MM.1S (cell line): Measurements from ENCODE around the gene LEF1.

ENCODE experiments used
- EZH2 ChIP-seq: fragments of 300-600 bp; sonication (generic); optimal IDR thresholded peaks from 2 replicates; pipeline ENCODE3; 2017; ENCODE audit warnings: low read depth, mild to moderate bottlenecking, antibody characterized with exemption, low read length, mixed read lengths
- EZH2phosphoT487 ChIP-seq: fragments of 300-600 bp; sonication (generic); IDR thresholded peaks from 2 replicates; pipeline ENCODE4 v1.6.1; 2018; ENCODE audit warnings: antibody characterized with exemption, low read length
- TF ChIP-seq, protein P1 (sequence below): fragments of 300-600 bp; sonication (generic); IDR thresholded peaks from 2 replicates; pipeline ENCODE4 v1.5.1; 2016; ENCODE audit warnings: antibody characterized with exemption, low read length, mixed read lengths

DNA sequence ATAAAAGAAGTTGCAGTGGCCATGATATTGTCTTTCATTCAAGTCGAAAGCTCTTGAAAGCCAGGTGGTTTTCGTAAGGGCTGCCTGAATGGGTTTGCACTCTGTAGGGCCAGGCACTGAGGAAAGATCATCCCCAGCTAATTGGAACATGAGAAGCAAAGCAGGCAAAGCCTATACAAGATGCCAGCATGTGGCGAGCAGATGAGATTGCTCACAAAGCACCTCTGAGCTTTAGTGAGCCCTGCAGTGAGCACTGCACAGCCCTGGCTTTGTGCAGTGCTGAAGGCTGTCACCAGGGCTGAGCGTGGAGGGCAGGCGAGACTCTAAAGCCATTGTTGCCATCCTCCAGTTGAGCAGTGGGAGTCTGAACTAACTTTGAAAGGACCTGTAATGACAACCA is 125.2 kb downstream of the LEF1 start:
- TF ChIP-seq, protein P1, sequence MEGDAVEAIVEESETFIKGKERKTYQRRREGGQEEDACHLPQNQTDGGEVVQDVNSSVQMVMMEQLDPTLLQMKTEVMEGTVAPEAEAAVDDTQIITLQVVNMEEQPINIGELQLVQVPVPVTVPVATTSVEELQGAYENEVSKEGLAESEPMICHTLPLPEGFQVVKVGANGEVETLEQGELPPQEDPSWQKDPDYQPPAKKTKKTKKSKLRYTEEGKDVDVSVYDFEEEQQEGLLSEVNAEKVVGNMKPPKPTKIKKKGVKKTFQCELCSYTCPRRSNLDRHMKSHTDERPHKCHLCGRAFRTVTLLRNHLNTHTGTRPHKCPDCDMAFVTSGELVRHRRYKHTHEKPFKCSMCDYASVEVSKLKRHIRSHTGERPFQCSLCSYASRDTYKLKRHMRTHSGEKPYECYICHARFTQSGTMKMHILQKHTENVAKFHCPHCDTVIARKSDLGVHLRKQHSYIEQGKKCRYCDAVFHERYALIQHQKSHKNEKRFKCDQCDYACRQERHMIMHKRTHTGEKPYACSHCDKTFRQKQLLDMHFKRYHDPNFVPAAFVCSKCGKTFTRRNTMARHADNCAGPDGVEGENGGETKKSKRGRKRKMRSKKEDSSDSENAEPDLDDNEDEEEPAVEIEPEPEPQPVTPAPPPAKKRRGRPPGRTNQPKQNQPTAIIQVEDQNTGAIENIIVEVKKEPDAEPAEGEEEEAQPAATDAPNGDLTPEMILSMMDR = no peak
- TF ChIP-seq EZH2phosphoT487 (no peak), EZH2 (no peak)
